Suprapubic skin (tissue), 3 donors: Measurements from ENCODE around the gene PIP5K1C.

Experiments used
- CTCF ChIP-seq, 2 donors: fragments of 200-600 bp in 1 of 2; fragments of 450-650 bp in 1 of 2; sonication (generic) in 1 of 2; IDR thresholded peaks; one replicate each; pipeline ENCODE4 v1.5.1; 2016 to 2019; ENCODE audit warnings: antibody characterized with exemption in 2 of 2, mild to moderate bottlenecking in 1 of 2, moderate library complexity in 1 of 2
- POLR2A ChIP-seq, 2 donors: fragments of 450-650 bp; IDR thresholded peaks; one replicate each; pipeline ENCODE4 v1.6.1; 2017; ENCODE audit warnings: antibody characterized with exemption in 2 of 2, mild to moderate bottlenecking in 2 of 2, moderate library complexity in 2 of 2

GRCh38 chr19:3639479-3639878 lies 60.8 kb downstream of the PIP5K1C start:
- TF ChIP-seq CTCF (IDR thresholded peaks at IDR 0.05) (no peak), POLR2A (IDR thresholded peaks at IDR 0.05) (no peak)
